ENCODE measurements around the gene JAM3. TPM values are rescaled to one million over a fixed set of nuclear protein-coding genes. Genes with fewer than 3 reads are reported as not detected.

JAM3 gene
- total and polyA plus RNA-seq, 2 donors (not counting 3 experiments of a cell fraction or from before 2014, with no cell fraction given) = 78.8 to 137 TPM

DNA sequence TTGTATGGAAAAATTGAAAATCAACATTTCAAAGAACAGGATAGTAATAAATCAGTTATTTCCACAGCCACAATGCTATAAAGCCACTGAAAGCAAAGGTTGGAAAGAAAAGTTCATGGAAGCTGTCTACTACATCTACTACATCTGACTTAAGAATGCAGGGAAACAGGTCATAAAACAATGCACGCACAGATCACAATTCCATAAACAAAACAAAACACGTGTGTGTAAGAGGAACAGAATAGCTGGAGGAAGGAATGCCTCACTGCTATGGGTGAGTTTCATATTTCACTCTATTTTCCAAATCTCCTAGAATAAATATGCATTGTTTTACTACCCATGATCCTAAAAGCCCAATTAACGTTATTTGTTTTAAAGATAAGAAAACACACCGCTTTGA lies 88.6 kb downstream of the JAM3 start:
- ChIA-PET POLR2A (no interaction called here), CTCF (no interaction called here)
- no peaks in the 10 kb centered on the region for H4K20me1 ChIP-seq (replicated peaks; ENCODE audit: control insufficient read depth, extremely low read depth, insufficient read depth, low read length)
- no peak overlapping the region for H3K27ac ChIP-seq (ENCODE audit: insufficient read depth, low read depth, low read length)
- no peak overlapping the region for H3K4me2 ChIP-seq (ENCODE audit: insufficient read depth, low read length)
- DNase-seq (ENCODE audit: low read depth, low spot score) = peak; percentile 60
- H3K27me3 ChIP-seq (ENCODE audit: control insufficient read depth in 2 of 2, insufficient read depth in 2 of 2, low read length in 2 of 2) = no peaks in the 10 kb centered on the region
- BruUV-seq (replicated peaks) = no TSS peak
- peaks cover 8 to 18% of the 10 kb centered on the region in 2 experiments for H3K36me3 ChIP-seq (ENCODE audit: control insufficient read depth in 2 of 2, extremely low read depth in 1 of 2, insufficient read depth in 2 of 2, low read length in 2 of 2)
- no peaks in the 10 kb centered on the region for H3K4me1 ChIP-seq (ENCODE audit: control insufficient read depth, extremely low read depth, insufficient read depth, low read length)
- no peaks in the 10 kb centered on the region for H3K79me2 ChIP-seq (ENCODE audit: control insufficient read depth, insufficient read depth, low read length)
- dilution Hi-C loops (cut with MboI; ENCODE audit: extremely low pct_ligation_motif_present, low sequenced_read_pairs) = no loop called here
- no peak overlapping the region for H3K4me3 ChIP-seq (replicated peaks in 1 of 3; ENCODE audit: insufficient read depth in 1 of 3, low read depth in 1 of 3, low read length in 3 of 3)
- no peak overlapping the region for H3K9ac ChIP-seq (replicated peaks; ENCODE audit: extremely low read depth, insufficient read depth, low read length)
- intact Hi-C loops (cut with micrococcal nuclease) = no loop called here
- TF ChIP-seq, protein P1, sequence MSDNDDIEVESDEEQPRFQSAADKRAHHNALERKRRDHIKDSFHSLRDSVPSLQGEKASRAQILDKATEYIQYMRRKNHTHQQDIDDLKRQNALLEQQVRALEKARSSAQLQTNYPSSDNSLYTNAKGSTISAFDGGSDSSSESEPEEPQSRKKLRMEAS (IDR thresholded peaks at IDR 0.05; ENCODE audit: insufficient read depth, insufficient read length) = no peak
- no peak for TF ChIP-seq GATA2 (IDR thresholded peaks at IDR 0.05; ENCODE audit: insufficient read depth, insufficient read length, low read depth, low read length)
- no peak for TF ChIP-seq POLR2AphosphoS5 (IDR thresholded peaks at IDR 0.05; ENCODE audit: insufficient read depth, low read depth, low read length)
- TF ChIP-seq, protein P2, sequence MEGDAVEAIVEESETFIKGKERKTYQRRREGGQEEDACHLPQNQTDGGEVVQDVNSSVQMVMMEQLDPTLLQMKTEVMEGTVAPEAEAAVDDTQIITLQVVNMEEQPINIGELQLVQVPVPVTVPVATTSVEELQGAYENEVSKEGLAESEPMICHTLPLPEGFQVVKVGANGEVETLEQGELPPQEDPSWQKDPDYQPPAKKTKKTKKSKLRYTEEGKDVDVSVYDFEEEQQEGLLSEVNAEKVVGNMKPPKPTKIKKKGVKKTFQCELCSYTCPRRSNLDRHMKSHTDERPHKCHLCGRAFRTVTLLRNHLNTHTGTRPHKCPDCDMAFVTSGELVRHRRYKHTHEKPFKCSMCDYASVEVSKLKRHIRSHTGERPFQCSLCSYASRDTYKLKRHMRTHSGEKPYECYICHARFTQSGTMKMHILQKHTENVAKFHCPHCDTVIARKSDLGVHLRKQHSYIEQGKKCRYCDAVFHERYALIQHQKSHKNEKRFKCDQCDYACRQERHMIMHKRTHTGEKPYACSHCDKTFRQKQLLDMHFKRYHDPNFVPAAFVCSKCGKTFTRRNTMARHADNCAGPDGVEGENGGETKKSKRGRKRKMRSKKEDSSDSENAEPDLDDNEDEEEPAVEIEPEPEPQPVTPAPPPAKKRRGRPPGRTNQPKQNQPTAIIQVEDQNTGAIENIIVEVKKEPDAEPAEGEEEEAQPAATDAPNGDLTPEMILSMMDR (IDR thresholded peaks at IDR 0.05; ENCODE audit: extremely low read depth in 1 of 2, insufficient read depth in 1 of 2, low read depth in 1 of 2, low read length in 2 of 2) = no peak
- TF ChIP-seq JUN (IDR thresholded peaks at IDR 0.05; ENCODE audit: borderline replicate concordance, insufficient read depth, insufficient read length, low read depth) = no peak
- TF ChIP-seq MYC (IDR thresholded peaks at IDR 0.05; ENCODE audit: low read depth, low read length) = no peak
- TF ChIP-seq FOS (IDR thresholded peaks at IDR 0.05; ENCODE audit: borderline replicate concordance, insufficient read depth, low read length) = no peak
- no peak for TF ChIP-seq EZH2 (IDR thresholded peaks at IDR 0.05; ENCODE audit: borderline replicate concordance, low read depth, low read length, severe bottlenecking)
- TF ChIP-seq POLR2A (IDR thresholded peaks at IDR 0.05; ENCODE audit: low read depth, low read length) = no peak
- H3K9me1 ChIP-seq (replicated peaks; ENCODE audit: control insufficient read depth, extremely low read depth, insufficient read depth, low read length) = no peaks in the 10 kb centered on the region
- peak; percentile 56 for FAIRE-seq
- H2AFZ ChIP-seq (ENCODE audit: low read depth, low read length) = no peak overlapping the region
- no peaks in the 10 kb centered on the region for H3K9me3 ChIP-seq (replicated peaks; ENCODE audit: control insufficient read depth, insufficient read depth, low read length)
